Esophagus muscularis mucosa (tissue), 4 donors: ENCODE results near the gene CLDN7.

Experiments
- CTCF ChIP-seq, 3 experiments: fragments of 200-600 bp in 2 of 3; fragments of 450-650 bp in 1 of 3; sonication (generic) in 2 of 3; IDR thresholded peaks; one replicate each; pipeline ENCODE4 v1.5.1; 2017 to 2019; ENCODE audit warnings: antibody characterized with exemption in 3 of 3, mild to moderate bottlenecking in 2 of 3, moderate library complexity in 1 of 3
- EP300 ChIP-seq: sonication (generic); formaldehyde crosslinking; IDR thresholded peaks from one replicate; pipeline ENCODE4 v1.6.1; 2017; ENCODE audit warnings: antibody characterized with exemption
- POLR2A ChIP-seq: fragments of 450-650 bp; IDR thresholded peaks from one replicate; pipeline ENCODE4 v1.6.1; 2017; ENCODE audit warnings: antibody characterized with exemption, moderate library complexity, mild to moderate bottlenecking, low read depth
- POLR2AphosphoS5 ChIP-seq, 2 donors: sonication (generic); formaldehyde crosslinking; IDR thresholded peaks; one replicate each; pipeline ENCODE4 v1.6.1; 2017; ENCODE audit warnings: antibody characterized with exemption in 2 of 2

DNA sequence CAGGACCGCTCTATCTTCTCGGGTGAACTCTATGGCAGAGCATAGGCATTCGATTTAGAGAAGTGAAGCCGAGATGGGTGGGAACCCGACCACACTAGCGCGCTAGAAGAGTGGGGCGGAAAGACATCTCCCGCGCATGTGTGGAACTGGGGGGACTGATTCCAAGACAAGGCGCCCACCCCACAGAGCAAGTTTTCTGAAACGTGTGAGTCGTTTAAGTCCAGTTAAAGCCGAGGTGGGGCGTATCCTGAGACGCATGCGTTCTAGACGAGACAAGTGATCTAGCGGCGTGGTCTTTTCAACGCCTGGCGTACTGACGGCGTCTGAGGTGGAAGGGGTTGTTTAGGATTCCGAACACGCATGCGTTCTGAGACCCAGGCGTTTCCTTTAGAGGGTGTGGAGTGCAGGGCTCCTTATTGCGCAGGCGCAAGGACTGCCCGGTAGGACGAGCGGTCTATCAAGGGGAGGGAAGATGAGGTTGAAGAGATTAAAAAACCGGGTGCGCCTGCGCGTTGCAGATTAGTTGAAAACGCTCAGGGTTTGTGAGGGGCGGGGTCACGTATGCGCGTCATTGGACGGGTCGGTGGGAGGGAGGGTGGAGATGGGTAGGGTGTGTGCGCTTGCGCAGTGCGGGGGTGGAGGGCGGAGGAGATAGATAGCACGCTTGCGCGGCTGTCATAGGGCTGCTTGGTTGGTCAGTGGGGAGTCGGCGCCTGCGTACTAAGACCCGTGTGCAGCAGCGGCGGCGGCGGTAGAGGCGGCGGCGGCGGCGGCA lies 44.8 kb upstream of the CLDN7 start, which contains the start of gene EIF5A:
- peak; percentile 96 for TF ChIP-seq POLR2A
- TF ChIP-seq CTCF (IDR thresholded peaks at IDR 0.05): peak in 1 of 3 experiments; percentile 19
- TF ChIP-seq POLR2AphosphoS5 (IDR thresholded peaks at IDR 0.05): peak; percentile 92 to 99
- TF ChIP-seq EP300: no peak
